Stimulated activated memory B cell treated with anti-CD40 and anti-IgM and Interleukin-4, amounts not matched to agents 10 μg/mL and 1 μg/mL and 100 μg/mL, for 72 hours (primary cell): ENCODE measurements around the gene MAB21L4.

Experiments
- ATAC-seq: fragments of 150-1000 bp; cut with Tn5 transposase; 2 replicates; pipeline ENCODE4 v1.10.0; 2021
- H3K27ac Mint-ChIP-seq: one replicate; pipeline ENCODE4 v1.8.0; 2022; ENCODE audit warnings: mild to moderate bottlenecking, mixed read lengths
- H3K27me3 Mint-ChIP-seq: one replicate; pipeline ENCODE4 v1.8.0; 2022; ENCODE audit warnings: mixed read lengths
- H3K36me3 Mint-ChIP-seq: one replicate; pipeline ENCODE4 v1.8.0; 2022; ENCODE audit warnings: mixed read lengths
- H3K4me1 Mint-ChIP-seq: one replicate; pipeline ENCODE4 v1.8.0; 2022; ENCODE audit warnings: mixed read lengths
- H3K4me3 Mint-ChIP-seq: one replicate; pipeline ENCODE4 v1.8.0; 2022; ENCODE audit warnings: mild to moderate bottlenecking, moderate library complexity, mixed read lengths
- H3K9me3 Mint-ChIP-seq: one replicate; pipeline ENCODE4 v1.8.0; 2022; ENCODE audit warnings: mixed read lengths

MAB21L4 gene

GRCh38 chr2:240894836-240895558 is 959 bp downstream of the MAB21L4 start:
- H3K4me1 Mint-ChIP-seq, result peaks cover 7% of the 10 kb centered on the region
- no peak for ATAC-seq
- H3K4me3 Mint-ChIP-seq, result no peak overlapping the region
- H3K27ac Mint-ChIP-seq, result no peak overlapping the region
- H3K27me3 Mint-ChIP-seq, result peaks cover 43% of the 10 kb centered on the region
- no peaks in the 10 kb centered on the region for H3K9me3 Mint-ChIP-seq
- no peaks in the 10 kb centered on the region for H3K36me3 Mint-ChIP-seq

- Mint-ChIP-seq H3K4me3 (no peak overlapping the region), H3K27ac (no peak overlapping the region), H3K36me3 (no peaks in the 10 kb centered on the region), H3K27me3 (peaks cover 34% of the 10 kb centered on the region), H3K4me1 (peaks cover 7% of the 10 kb centered on the region), H3K9me3 (no peaks in the 10 kb centered on the region)
- ATAC-seq, result no peak
These were observed 1.9 kb downstream of the MAB21L4 start for GRCh38 chr2:240894006-240894405.

GRCh38 chr2:240893363-240893844 is 2.6 kb downstream of the MAB21L4 start:
- Mint-ChIP-seq H3K9me3 (no peaks in the 10 kb centered on the region), H3K27me3 (peaks cover 29% of the 10 kb centered on the region), H3K4me3 (no peak overlapping the region), H3K36me3 (no peaks in the 10 kb centered on the region), H3K4me1 (peaks cover 7% of the 10 kb centered on the region), H3K27ac (no peak overlapping the region)
- peak; percentile 24 for ATAC-seq

- ATAC-seq, result no peak
- peaks cover 7% of the 10 kb centered on the region for H3K4me1 Mint-ChIP-seq
- H3K36me3 Mint-ChIP-seq, result no peaks in the 10 kb centered on the region
- H3K27ac Mint-ChIP-seq, result no peak overlapping the region
- peaks cover 26% of the 10 kb centered on the region for H3K27me3 Mint-ChIP-seq
- H3K9me3 Mint-ChIP-seq, result no peaks in the 10 kb centered on the region
- no peak overlapping the region for H3K4me3 Mint-ChIP-seq
These were observed 3.0 kb downstream of the MAB21L4 start for GRCh38 chr2:240892925-240893324.

GRCh38 chr2:240892356-240892755 is 3.6 kb downstream of the MAB21L4 start:
- no peak for ATAC-seq
- Mint-ChIP-seq H3K9me3 (no peaks in the 10 kb centered on the region), H3K27ac (no peak overlapping the region), H3K4me1 (peaks cover 7% of the 10 kb centered on the region), H3K36me3 (no peaks in the 10 kb centered on the region), H3K4me3 (no peak overlapping the region), H3K27me3 (peaks cover 21% of the 10 kb centered on the region)

- no peak for ATAC-seq
- Mint-ChIP-seq H3K4me1 (peaks cover 7% of the 10 kb centered on the region), H3K4me3 (no peak overlapping the region), H3K27ac (no peak overlapping the region), H3K36me3 (no peaks in the 10 kb centered on the region), H3K27me3 (peaks cover 16% of the 10 kb centered on the region), H3K9me3 (no peaks in the 10 kb centered on the region)
These were observed 4.2 kb downstream of the MAB21L4 start for GRCh38 chr2:240891492-240892340.

- peaks cover 16% of the 10 kb centered on the region for H3K27me3 Mint-ChIP-seq
- no peaks in the 10 kb centered on the region for H3K9me3 Mint-ChIP-seq
- ATAC-seq, result no peak
These were observed 5.3 kb downstream of the MAB21L4 start for GRCh38 chr2:240890691-240891090.

GRCh38 chr2:240889601-240890560 is 6.1 kb downstream of the MAB21L4 start:
- Mint-ChIP-seq H3K27ac (no peak overlapping the region), H3K36me3 (no peaks in the 10 kb centered on the region), H3K4me1 (peaks cover 7% of the 10 kb centered on the region), H3K9me3 (no peaks in the 10 kb centered on the region), H3K4me3 (no peak overlapping the region), H3K27me3 (peaks cover 12% of the 10 kb centered on the region)
- ATAC-seq, result no peak

More at GRCh38 chr2:240890691-240891090, 5.3 kb downstream of the MAB21L4 start:
- Mint-ChIP-seq H3K4me1 (peaks cover 7% of the 10 kb centered on the region), H3K4me3 (no peak overlapping the region), H3K27ac (no peak overlapping the region), H3K36me3 (no peaks in the 10 kb centered on the region)

- Mint-ChIP-seq H3K36me3 (no peaks in the 10 kb centered on the region), H3K27me3 (peaks cover 9% of the 10 kb centered on the region), H3K9me3 (no peaks in the 10 kb centered on the region), H3K27ac (no peak overlapping the region), H3K4me3 (no peak overlapping the region), H3K4me1 (peaks cover 7% of the 10 kb centered on the region)
- ATAC-seq, result no peak
These were observed 6.9 kb downstream of the MAB21L4 start for GRCh38 chr2:240888890-240889573.

- Mint-ChIP-seq H3K9me3 (no peaks in the 10 kb centered on the region), H3K36me3 (no peaks in the 10 kb centered on the region), H3K4me3 (no peak overlapping the region), H3K27ac (no peak overlapping the region), H3K27me3 (peaks cover 9% of the 10 kb centered on the region), H3K4me1 (peaks cover under 1% of the 10 kb centered on the region)
- ATAC-seq, result no peak
These were observed 7.6 kb downstream of the MAB21L4 start for GRCh38 chr2:240888130-240888889.

GRCh38 chr2:240887631-240888030 is 8.3 kb downstream of the MAB21L4 start:
- no peak for ATAC-seq
- H3K36me3 Mint-ChIP-seq, result no peaks in the 10 kb centered on the region
- H3K27ac Mint-ChIP-seq, result no peak overlapping the region
- H3K4me3 Mint-ChIP-seq, result no peak overlapping the region
- no peaks in the 10 kb centered on the region for H3K9me3 Mint-ChIP-seq
- H3K4me1 Mint-ChIP-seq, result no peaks in the 10 kb centered on the region
- H3K27me3 Mint-ChIP-seq, result peaks cover 9% of the 10 kb centered on the region

GRCh38 chr2:240886678-240887609 is 9.0 kb downstream of the MAB21L4 start:
- ATAC-seq, result no peak
- no peaks in the 10 kb centered on the region for H3K9me3 Mint-ChIP-seq

GRCh38 chr2:240886023-240886565 is 9.9 kb downstream of the MAB21L4 start:
- Mint-ChIP-seq H3K4me3 (no peak overlapping the region), H3K4me1 (no peaks in the 10 kb centered on the region), H3K27me3 (no peaks in the 10 kb centered on the region), H3K36me3 (no peaks in the 10 kb centered on the region), H3K27ac (no peak overlapping the region), H3K9me3 (no peaks in the 10 kb centered on the region)
- no peak for ATAC-seq

More at GRCh38 chr2:240886678-240887609, 9.0 kb downstream of the MAB21L4 start:
- Mint-ChIP-seq H3K27me3 (peaks cover 7% of the 10 kb centered on the region), H3K4me3 (no peak overlapping the region), H3K27ac (no peak overlapping the region), H3K36me3 (no peaks in the 10 kb centered on the region), H3K4me1 (no peaks in the 10 kb centered on the region)
